Right atrium auricular region (tissue), 2 donors: ENCODE measurements around the gene MAP2K6. TPM values are rescaled to one million over a fixed set of nuclear protein-coding genes. Genes with fewer than 3 reads are reported as not detected.

ENCODE experiments used
- DNase-seq: peaks from one replicate; pipeline ENCODE4 v3.0.0-alpha.2; 2019; ENCODE audit warnings: low spot score
- H3K27ac ChIP-seq, 2 donors: fragments of 200-600 bp; sonication (generic); 1 replicate in 1 of 2; 2 replicates in 1 of 2; pipeline ENCODE4 v1.5.1; 2016 to 2019
- H3K27me3 ChIP-seq, 2 donors: fragments of 200-600 bp; sonication (generic); one replicate each; pipeline versions ENCODE4 v1.5.1 to v1.6.0; 2017 to 2019
- H3K36me3 ChIP-seq: fragments of 200-600 bp; sonication (generic); one replicate; pipeline ENCODE4 v1.5.1; 2016
- H3K4me1 ChIP-seq, 2 donors: fragments of 200-600 bp; sonication (generic); one replicate each; pipeline versions ENCODE4 v1.5.1 to v1.6.0; 2017 to 2019
- H3K4me3 ChIP-seq, 2 donors: fragments of 200-600 bp; sonication (generic); 1 replicate in 1 of 2; 2 replicates in 1 of 2; pipeline ENCODE4 v1.5.1; 2017 to 2019; ENCODE audit warnings: mild to moderate bottlenecking in 1 of 2, moderate library complexity in 1 of 2
- H3K9me3 ChIP-seq, 2 donors: fragments of 200-600 bp; sonication (generic); one replicate each; pipeline ENCODE4 v1.5.1; 2019
- total RNA-seq, 2 donors: library from RNA; depleted of rRNA; stranded (reverse); fragments of >200 nt; gene quantifications; one replicate each; pipeline ENCODE4 v1.1.0, GENCODE V29; 2016
- TF ChIP-seq, protein P1 (sequence below), 2 donors: fragments of 200-600 bp; sonication (generic); IDR thresholded peaks; one replicate each; pipeline ENCODE4 v1.5.1; 2019; ENCODE audit warnings: antibody characterized with exemption in 2 of 2

MAP2K6 gene
- total RNA-seq, 2 donors from 2014 or later, result 0.90 to 5.3 TPM

DNA sequence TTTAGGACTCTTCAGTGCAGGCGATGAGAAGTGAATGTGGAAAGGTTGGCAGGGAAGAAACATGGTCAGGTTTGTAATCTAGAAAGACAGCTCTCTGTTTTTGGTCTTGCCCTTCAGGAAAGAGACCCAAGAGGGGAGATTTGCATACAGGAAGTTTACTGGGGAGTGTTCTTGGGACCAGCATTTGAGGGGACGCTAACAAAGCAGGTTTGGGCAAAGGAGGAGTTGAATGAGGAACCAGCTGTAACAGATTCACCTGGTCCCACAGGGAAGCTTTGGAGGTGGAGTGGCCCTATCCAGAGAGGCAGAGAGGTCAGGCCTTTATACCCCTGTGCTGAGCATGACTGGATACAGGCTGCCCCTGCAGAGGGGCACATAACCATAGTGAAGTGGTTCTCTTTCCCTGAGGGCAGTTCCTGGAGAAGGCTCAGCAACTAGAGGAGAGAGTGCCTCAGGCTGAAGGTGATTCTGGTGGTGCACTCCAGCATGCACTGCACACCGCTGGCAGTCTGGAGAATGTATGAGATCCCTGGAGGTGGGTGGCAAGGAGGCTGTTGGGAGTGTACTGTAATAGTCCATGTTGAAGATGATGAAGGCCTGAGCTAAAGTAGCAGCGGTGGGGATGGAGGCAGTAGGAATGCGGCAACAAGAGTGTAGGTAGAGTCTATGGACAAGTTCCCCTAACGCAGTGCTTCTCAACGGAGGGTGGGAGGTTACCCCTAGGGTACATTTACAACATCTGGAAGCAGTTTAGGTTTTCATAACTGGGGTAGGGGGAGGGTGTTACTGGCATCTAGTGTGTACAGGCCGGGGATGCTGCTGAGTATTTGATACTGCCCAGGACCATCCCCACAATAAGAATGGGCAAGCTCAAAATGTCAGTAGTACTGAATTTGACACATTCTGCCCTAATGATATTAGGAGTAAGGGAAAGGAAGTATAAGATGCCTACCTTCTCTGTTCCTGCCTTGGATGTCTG lies 37.2 kb downstream of the MAP2K6 start:
- Histone ChIP-seq H3K36me3 (no peaks in the 10 kb centered on the region), H3K27ac (no peak overlapping the region), H3K4me3 (no peak overlapping the region), H3K4me1 (peaks cover 0 to 7% of the 10 kb centered on the region in 2 donors), H3K9me3 (no peaks in the 10 kb centered on the region), H3K27me3 (no peaks in the 10 kb centered on the region)
- TF ChIP-seq, protein P1, sequence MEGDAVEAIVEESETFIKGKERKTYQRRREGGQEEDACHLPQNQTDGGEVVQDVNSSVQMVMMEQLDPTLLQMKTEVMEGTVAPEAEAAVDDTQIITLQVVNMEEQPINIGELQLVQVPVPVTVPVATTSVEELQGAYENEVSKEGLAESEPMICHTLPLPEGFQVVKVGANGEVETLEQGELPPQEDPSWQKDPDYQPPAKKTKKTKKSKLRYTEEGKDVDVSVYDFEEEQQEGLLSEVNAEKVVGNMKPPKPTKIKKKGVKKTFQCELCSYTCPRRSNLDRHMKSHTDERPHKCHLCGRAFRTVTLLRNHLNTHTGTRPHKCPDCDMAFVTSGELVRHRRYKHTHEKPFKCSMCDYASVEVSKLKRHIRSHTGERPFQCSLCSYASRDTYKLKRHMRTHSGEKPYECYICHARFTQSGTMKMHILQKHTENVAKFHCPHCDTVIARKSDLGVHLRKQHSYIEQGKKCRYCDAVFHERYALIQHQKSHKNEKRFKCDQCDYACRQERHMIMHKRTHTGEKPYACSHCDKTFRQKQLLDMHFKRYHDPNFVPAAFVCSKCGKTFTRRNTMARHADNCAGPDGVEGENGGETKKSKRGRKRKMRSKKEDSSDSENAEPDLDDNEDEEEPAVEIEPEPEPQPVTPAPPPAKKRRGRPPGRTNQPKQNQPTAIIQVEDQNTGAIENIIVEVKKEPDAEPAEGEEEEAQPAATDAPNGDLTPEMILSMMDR (IDR thresholded peaks at IDR 0.05), result no peak
- DNase-seq, result no peak

DNA sequence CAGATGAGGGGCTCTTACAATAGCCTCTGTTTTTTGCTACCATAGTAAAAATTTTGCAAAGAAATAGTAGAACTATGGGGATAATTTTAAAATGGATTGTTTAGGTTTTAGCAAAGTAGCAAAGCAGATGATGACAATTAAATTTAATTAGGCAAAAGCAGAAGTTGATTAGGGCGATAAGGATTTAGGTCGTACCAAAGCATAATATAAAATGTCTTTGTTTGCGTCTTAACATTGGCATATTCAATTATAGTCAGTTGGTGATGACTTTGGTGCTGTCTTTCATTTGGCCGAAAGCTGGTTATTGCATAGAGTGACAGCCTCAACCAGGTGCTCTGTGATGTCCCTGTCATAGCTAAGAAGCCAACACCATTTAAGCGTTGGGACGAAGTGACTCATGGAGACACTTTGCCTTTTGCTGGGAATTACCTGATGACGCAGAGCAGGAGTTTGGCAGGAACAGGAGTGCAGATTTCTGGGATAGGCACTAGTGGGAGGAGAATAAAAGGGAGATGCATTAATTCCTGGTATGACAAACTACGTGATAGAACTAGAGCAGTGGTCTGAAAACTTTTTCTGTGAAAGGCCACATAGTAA lies 38.3 kb downstream of the MAP2K6 start:
- H3K36me3 ChIP-seq, result no peaks in the 10 kb centered on the region
- no peak overlapping the region for H3K27ac ChIP-seq
- H3K27me3 ChIP-seq, result no peaks in the 10 kb centered on the region

DNA sequence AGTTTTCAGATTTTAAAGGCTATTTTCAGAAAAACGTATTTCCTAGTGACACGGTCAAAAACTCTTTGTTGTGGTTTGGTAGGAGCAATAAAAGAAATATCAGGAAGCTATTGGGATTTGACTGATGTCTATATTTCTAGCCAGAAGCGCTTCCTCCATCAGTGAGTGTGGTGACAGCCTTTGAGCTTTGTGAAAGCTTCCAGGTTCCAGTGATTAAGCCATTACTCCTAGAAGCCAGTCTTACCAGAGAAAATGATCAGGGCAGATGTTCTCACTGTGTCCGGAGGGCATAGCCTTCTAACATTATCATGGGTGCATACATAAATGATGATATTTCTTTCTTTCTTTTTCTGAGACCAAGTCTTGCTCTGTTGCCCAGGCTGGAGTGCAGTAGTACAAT lies 39.6 kb downstream of the MAP2K6 start:
- Histone ChIP-seq H3K9me3 (no peaks in the 10 kb centered on the region), H3K36me3 (no peaks in the 10 kb centered on the region), H3K27ac (no peak overlapping the region), H3K4me1 (no peaks in the 10 kb centered on the region), H3K27me3 (no peaks in the 10 kb centered on the region), H3K4me3 (no peak overlapping the region)
- TF ChIP-seq, protein P1 (IDR thresholded peaks at IDR 0.05), result no peak
- no peak for DNase-seq

More for the DNA sequence above, 38.3 kb downstream of the MAP2K6 start:
- peaks cover 0 to 7% of the 10 kb centered on the region in 2 donors for H3K4me1 ChIP-seq
- H3K9me3 ChIP-seq, result no peaks in the 10 kb centered on the region
- no peak for DNase-seq
- no peak overlapping the region for H3K4me3 ChIP-seq
- TF ChIP-seq, protein P1 (IDR thresholded peaks at IDR 0.05), result no peak

DNA sequence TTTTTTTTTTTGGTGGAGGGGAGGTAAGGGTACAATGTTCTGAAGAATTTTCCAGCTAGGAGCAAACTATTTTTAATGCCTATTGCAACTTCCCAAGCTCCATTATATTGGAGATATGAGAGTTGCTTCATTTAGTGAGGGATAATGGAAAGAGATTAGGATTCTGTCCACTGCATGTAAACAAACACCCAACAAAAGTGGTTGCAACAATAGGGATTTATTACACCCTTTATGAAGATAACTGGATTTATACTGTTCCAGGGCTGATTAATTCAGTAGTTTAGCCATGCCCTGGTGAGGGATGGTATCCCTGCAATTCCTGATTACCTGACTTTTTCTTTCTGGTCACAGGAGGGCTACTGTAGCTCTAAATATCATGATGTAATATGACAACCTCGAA lies 40.5 kb downstream of the MAP2K6 start:
- Histone ChIP-seq H3K36me3 (no peaks in the 10 kb centered on the region), H3K4me1 (no peaks in the 10 kb centered on the region), H3K4me3 (no peak overlapping the region), H3K27me3 (no peaks in the 10 kb centered on the region), H3K27ac (no peak overlapping the region), H3K9me3 (no peaks in the 10 kb centered on the region)
- TF ChIP-seq, protein P1 (IDR thresholded peaks at IDR 0.05), result no peak
- no peak for DNase-seq

DNA sequence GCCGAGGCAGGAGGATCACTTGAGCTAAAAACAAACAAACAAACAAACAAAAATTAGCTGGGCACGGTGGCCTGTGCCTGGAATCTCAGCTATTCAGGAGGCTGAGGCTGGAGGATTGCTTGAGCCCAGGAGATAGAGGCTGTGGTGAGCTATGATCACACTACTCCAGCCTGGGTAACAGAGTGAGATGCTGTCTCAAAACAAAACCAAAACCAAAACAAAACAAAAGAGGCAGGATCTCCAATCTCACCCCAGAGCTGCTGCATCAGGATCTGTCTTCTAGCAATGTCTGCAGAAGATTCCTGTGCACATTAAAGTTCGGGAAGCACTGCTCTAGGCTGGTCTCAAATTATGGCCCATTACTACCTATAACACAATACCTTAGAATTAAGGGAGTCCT lies 43.1 kb downstream of the MAP2K6 start:
- Histone ChIP-seq H3K27ac (no peak overlapping the region), H3K4me3 (no peak overlapping the region), H3K4me1 (no peaks in the 10 kb centered on the region), H3K9me3 (no peaks in the 10 kb centered on the region), H3K27me3 (no peaks in the 10 kb centered on the region), H3K36me3 (no peaks in the 10 kb centered on the region)
- no peak for DNase-seq
- TF ChIP-seq, protein P1 (IDR thresholded peaks at IDR 0.05), result no peak
